Measurements from ENCODE around the gene TRAPPC2L. TPM values are rescaled to one million over a fixed set of nuclear protein-coding genes. Genes with fewer than 3 reads are reported as not detected.

Gene TRAPPC2L
- total and polyA plus RNA-seq, 2 of the 13 experiments (the other 11 are each of a cell fraction or from before 2014, with no cell fraction given), result 96.3 to 107 TPM

DNA sequence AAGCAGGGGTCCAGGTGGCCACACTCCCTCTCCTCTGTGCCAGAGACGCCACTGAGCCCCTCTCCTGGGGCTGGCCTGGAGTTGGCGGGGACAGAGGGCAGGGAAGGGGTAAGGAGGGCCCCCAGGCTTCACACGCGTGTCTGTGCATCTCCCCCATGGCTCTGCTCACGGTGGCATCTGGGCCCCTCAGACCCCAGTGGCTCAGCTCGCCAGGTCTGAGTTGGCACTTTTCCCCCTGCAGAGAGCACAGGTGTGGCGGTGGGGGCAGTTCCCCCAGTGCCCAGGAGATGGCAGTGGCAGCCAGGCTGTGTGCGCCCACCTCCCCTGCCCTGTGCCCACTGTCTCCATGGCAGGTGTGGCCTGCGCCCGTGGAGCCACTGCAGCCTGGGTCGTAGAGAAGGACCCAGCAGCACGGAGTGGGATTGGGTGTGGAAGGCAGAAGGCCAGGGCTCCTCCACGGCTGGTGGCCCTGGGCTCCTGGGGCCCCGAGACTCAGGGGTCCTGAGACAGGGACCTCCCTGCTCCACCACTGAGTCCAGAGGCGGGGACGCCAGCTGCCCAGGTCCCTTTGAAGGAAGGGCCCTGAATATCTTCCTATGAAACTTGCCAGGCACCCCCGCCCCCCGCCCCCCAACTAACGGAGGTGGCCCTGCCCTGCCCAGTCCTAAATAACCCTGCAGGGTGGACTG lies 40.9 kb upstream of the TRAPPC2L start (continued):
- TF ChIP-seq HNRNPUL1 (IDR thresholded peaks at IDR 0.05; ENCODE audit: low read depth, low read length) (no peak), ZFP41 (CRISPR knock-in tag; IDR thresholded peaks at IDR 0.05; ENCODE audit: borderline replicate concordance) (no peak), ZNF441 (CRISPR knock-in tag; IDR thresholded peaks at IDR 0.05; ENCODE audit: borderline replicate concordance) (no peak), SMAD9 (CRISPR knock-in tag; IDR thresholded peaks at IDR 0.05) (no peak), ZNF274 (CRISPR knock-in tag; IDR thresholded peaks at IDR 0.05) (peak; percentile 17; the same call in 1 of the 2 replicates), ZFYVE20 (CRISPR knock-in tag; IDR thresholded peaks at IDR 0.05; ENCODE audit: borderline replicate concordance, low read depth) (no peak), TCF7 (IDR thresholded peaks at IDR 0.05; ENCODE audit: low read depth) (no peak), SALL1 (CRISPR knock-in tag; IDR thresholded peaks at IDR 0.05) (no peak), KLF9 (CRISPR knock-in tag; IDR thresholded peaks at IDR 0.05; ENCODE audit: low read depth) (no peak), ZBTB8A (CRISPR knock-in tag; IDR thresholded peaks at IDR 0.05; ENCODE audit: borderline replicate concordance, low read depth) (no peak), ZNF546 (CRISPR knock-in tag; conservative IDR thresholded peaks at IDR 0.05) (no peak), ARNT2 (CRISPR knock-in tag; IDR thresholded peaks at IDR 0.05; ENCODE audit: low read depth) (no peak), ZNF670 (CRISPR knock-in tag; IDR thresholded peaks at IDR 0.05; ENCODE audit: borderline replicate concordance) (no peak), AKAP8 (CRISPR knock-in tag; IDR thresholded peaks at IDR 0.05) (0 out of 2 replicates have a peak, but pooled peaks have one; percentile 45), ZBTB1 (CRISPR knock-in tag; IDR thresholded peaks at IDR 0.05; ENCODE audit: borderline replicate concordance) (no peak), ZNF569 (CRISPR knock-in tag; IDR thresholded peaks at IDR 0.05; ENCODE audit: borderline replicate concordance) (no peak), HNRNPK (IDR thresholded peaks at IDR 0.05; ENCODE audit: low read depth, low read length, poor library complexity, severe bottlenecking) (no peak), MIER2 (CRISPR knock-in tag; IDR thresholded peaks at IDR 0.05) (no peak), ZFP36 (IDR thresholded peaks at IDR 0.05; ENCODE audit: borderline replicate concordance, low read depth, low read length, partially characterized antibody) (no peak), CREB1 (IDR thresholded peaks at IDR 0.05) (no peak), CREB1 (CRISPR knock-in tag; IDR thresholded peaks at IDR 0.05) (no peak), CBX5 (CRISPR knock-in tag; IDR thresholded peaks at IDR 0.05; ENCODE audit: borderline replicate concordance) (no peak), PCBP2 (optimal IDR thresholded peaks at IDR 0.05; ENCODE audit: low read depth, low read length, poor library complexity, severe bottlenecking) (no peak), CCAR2 (optimal IDR thresholded peaks at IDR 0.05; ENCODE audit: low read depth, low read length) (no peak), ZNF383 (CRISPR knock-in tag; IDR thresholded peaks at IDR 0.05; ENCODE audit: borderline replicate concordance) (no peak)
- TF ChIP-seq, protein P1, sequence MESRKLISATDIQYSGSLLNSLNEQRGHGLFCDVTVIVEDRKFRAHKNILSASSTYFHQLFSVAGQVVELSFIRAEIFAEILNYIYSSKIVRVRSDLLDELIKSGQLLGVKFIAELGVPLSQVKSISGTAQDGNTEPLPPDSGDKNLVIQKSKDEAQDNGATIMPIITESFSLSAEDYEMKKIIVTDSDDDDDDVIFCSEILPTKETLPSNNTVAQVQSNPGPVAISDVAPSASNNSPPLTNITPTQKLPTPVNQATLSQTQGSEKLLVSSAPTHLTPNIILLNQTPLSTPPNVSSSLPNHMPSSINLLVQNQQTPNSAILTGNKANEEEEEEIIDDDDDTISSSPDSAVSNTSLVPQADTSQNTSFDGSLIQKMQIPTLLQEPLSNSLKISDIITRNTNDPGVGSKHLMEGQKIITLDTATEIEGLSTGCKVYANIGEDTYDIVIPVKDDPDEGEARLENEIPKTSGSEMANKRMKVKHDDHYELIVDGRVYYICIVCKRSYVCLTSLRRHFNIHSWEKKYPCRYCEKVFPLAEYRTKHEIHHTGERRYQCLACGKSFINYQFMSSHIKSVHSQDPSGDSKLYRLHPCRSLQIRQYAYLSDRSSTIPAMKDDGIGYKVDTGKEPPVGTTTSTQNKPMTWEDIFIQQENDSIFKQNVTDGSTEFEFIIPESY (CRISPR knock-in tag; IDR thresholded peaks at IDR 0.05), result peak; percentile 86
- TF ChIP-seq, protein P2, sequence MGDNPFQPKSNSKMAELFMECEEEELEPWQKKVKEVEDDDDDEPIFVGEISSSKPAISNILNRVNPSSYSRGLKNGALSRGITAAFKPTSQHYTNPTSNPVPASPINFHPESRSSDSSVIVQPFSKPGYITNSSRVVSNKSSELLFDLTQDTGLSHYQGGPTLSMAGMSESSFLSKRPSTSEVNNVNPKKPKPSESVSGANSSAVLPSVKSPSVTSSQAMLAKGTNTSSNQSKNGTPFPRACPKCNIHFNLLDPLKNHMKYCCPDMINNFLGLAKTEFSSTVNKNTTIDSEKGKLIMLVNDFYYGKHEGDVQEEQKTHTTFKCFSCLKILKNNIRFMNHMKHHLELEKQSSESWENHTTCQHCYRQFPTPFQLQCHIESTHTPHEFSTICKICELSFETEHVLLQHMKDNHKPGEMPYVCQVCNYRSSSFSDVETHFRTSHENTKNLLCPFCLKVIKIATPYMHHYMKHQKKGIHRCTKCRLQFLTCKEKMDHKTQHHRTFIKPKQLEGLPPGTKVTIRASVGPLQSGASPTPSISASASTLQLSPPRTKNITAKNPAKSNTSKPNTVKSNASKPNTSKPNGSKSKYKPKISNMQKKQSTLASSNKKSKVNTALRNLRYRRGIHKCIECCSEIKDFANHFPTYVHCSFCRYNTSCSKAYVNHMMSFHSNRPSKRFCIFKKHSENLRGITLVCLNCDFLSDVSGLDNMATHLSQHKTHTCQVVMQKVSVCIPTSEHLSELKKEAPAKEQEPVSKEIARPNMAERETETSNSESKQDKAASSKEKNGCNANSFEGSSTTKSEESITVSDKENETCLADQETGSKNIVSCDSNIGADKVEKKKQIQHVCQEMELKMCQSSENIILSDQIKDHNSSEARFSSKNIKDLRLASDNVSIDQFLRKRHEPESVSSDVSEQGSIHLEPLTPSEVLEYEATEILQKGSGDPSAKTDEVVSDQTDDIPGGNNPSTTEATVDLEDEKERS (CRISPR knock-in tag; IDR thresholded peaks at IDR 0.05), result no peak

Measured in HepG2 (cell line).